ENCODE results near the gene ANXA4. TPM values are rescaled to one million over a fixed set of nuclear protein-coding genes. Genes with fewer than 3 reads are reported as not detected.
A peak's percentile ranks its signal among the peaks of the same experiment; 100 is the strongest.

The ANXA4 gene
- total RNA-seq, 1 experiment from 2014 or later, result 82.9 TPM

DNA sequence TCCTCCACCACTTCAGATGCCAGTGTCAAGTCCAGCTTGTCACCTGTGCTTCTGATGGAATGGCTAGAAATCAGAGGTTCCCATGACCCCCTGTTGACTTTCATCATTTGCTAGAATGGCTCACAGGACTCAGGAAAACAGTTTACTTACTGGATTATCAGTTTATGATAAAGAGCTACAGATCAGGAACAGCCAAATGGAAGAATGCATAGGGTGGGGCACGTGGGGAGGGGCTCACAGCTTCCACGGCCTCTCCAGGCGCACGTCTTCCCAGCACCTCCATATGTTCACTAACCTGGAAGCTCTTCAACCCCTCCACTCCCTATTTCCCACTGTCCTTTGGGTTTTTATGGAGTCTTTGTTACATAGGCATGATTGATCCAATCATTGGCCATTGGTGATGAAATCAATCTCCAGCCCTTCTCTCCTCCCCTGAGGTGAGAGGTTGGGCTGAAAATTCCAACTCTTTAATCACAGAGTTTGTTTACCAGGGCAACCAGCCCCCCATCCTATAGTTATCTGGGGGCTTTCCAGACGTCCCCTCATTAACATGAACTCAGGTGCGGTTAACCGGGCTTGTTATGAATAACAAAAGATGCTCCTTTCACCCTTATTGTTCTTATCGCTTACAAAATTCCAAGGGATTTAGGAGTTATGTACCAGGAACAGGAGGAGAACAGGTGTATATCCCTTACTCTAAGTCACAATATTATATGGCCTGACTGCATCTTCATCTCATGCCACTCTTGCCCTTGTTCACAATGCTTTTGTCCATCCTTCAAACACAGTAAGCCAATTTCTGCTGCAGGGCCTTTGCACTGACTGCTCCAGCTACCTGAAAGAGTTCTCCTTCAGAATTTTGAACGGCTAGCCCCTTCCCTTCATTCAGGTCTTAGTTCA is 35.2 kb downstream of the ANXA4 start:
- H3K4me1 ChIP-seq (replicated peaks; ENCODE audit: insufficient read depth), result peaks cover 55% of the 10 kb centered on the region

DNA sequence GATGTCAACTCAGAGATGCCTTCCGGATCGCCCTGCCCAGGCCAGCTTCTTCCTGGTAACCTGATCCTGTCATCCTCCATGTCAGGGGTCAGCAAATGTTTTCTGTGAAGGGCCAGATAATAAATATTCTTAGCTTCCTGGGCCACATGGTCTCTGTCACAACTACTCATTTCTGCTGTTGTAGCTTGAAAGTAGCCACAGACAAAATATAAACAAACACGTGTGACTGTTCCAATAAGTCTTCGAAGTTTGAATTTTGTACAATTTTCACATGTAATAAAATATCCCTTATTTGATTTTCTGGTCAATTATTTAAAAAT is 35.8 kb downstream of the ANXA4 start:
- Histone ChIP-seq H3K36me3 (ENCODE audit: low read depth) (no peaks in the 10 kb centered on the region), H3K4me3 (no peak overlapping the region), H3K4me2 (no peak overlapping the region), H2AFZ (no peak overlapping the region), H3K9me2 (ENCODE audit: insufficient read depth) (no peaks in the 10 kb centered on the region), H3K4me1 (replicated peaks; ENCODE audit: insufficient read depth) (peaks cover 60% of the 10 kb centered on the region), H3K9me3 (ENCODE audit: insufficient read depth, low read depth) (no peaks in the 10 kb centered on the region; the same call in 1 of the 2 replicates), H3K79me2 (ENCODE audit: low read depth) (no peaks in the 10 kb centered on the region; the same call in 1 of the 2 replicates), H3K27ac (no peak overlapping the region), H3F3A (ENCODE audit: insufficient read depth, low read depth) (peaks cover 48% of the 10 kb centered on the region), H4K20me1 (ENCODE audit: insufficient read depth) (no peaks in the 10 kb centered on the region), H3K27me3 (ENCODE audit: insufficient read depth, low read depth) (no peaks in the 10 kb centered on the region)
- CTCF ChIA-PET, result no interaction called here
- DNase-seq, result no peak
- POLR2A ChIA-PET (ENCODE audit: unreplicated experiment), result interaction anchor here (0.6 kb wide), 1 partner anchor 993 kb away, joined by 5 read pairs; no protein-coding TSS in a partner anchor
- TF ChIP-seq EZH2 (IDR thresholded peaks at IDR 0.05; ENCODE audit: low read depth), result no peak
- TF ChIP-seq, protein P1, sequence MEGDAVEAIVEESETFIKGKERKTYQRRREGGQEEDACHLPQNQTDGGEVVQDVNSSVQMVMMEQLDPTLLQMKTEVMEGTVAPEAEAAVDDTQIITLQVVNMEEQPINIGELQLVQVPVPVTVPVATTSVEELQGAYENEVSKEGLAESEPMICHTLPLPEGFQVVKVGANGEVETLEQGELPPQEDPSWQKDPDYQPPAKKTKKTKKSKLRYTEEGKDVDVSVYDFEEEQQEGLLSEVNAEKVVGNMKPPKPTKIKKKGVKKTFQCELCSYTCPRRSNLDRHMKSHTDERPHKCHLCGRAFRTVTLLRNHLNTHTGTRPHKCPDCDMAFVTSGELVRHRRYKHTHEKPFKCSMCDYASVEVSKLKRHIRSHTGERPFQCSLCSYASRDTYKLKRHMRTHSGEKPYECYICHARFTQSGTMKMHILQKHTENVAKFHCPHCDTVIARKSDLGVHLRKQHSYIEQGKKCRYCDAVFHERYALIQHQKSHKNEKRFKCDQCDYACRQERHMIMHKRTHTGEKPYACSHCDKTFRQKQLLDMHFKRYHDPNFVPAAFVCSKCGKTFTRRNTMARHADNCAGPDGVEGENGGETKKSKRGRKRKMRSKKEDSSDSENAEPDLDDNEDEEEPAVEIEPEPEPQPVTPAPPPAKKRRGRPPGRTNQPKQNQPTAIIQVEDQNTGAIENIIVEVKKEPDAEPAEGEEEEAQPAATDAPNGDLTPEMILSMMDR (conservative IDR thresholded peaks at IDR 0.05), result no peak
- intact Hi-C loops (cut with micrococcal nuclease; ENCODE audit: unreplicated experiment), result no loop called here
- no TSS peak for BruUV-seq (replicated peaks)

More for the DNA sequence above, 35.2 kb downstream of the ANXA4 start:
- H3K9me3 ChIP-seq (ENCODE audit: insufficient read depth, low read depth), result no peaks in the 10 kb centered on the region; the same call in 1 of the 2 replicates
- POLR2A ChIA-PET (ENCODE audit: unreplicated experiment), result interaction anchor here (0.6 kb wide), 1 partner anchor 994 kb away, joined by 5 read pairs; no protein-coding TSS in a partner anchor
- intact Hi-C loops (cut with micrococcal nuclease; ENCODE audit: unreplicated experiment), result no loop called here
- H3F3A ChIP-seq (ENCODE audit: insufficient read depth, low read depth), result peaks cover 42% of the 10 kb centered on the region
- CTCF ChIA-PET, result interaction anchor here (0.6 kb wide), 1 partner anchor 63 kb away, joined by 15 read pairs; no protein-coding TSS in a partner anchor
- H4K20me1 ChIP-seq (ENCODE audit: insufficient read depth), result no peaks in the 10 kb centered on the region
- no peaks in the 10 kb centered on the region for H3K36me3 ChIP-seq (ENCODE audit: low read depth)
- TF ChIP-seq, protein P1 (conservative IDR thresholded peaks at IDR 0.05), result no peak
- TF ChIP-seq EZH2 (IDR thresholded peaks at IDR 0.05; ENCODE audit: low read depth), result no peak
- no peak for DNase-seq
- H2AFZ ChIP-seq, result no peak overlapping the region
- no peak overlapping the region for H3K27ac ChIP-seq
- no peaks in the 10 kb centered on the region; the same call in 1 of the 2 replicates for H3K79me2 ChIP-seq (ENCODE audit: low read depth)
- H3K27me3 ChIP-seq (ENCODE audit: insufficient read depth, low read depth), result no peaks in the 10 kb centered on the region
- no peaks in the 10 kb centered on the region for H3K9me2 ChIP-seq (ENCODE audit: insufficient read depth)
- no peak overlapping the region for H3K4me2 ChIP-seq
- no TSS peak for BruUV-seq (replicated peaks)
- H3K4me3 ChIP-seq, result no peak overlapping the region

DNA sequence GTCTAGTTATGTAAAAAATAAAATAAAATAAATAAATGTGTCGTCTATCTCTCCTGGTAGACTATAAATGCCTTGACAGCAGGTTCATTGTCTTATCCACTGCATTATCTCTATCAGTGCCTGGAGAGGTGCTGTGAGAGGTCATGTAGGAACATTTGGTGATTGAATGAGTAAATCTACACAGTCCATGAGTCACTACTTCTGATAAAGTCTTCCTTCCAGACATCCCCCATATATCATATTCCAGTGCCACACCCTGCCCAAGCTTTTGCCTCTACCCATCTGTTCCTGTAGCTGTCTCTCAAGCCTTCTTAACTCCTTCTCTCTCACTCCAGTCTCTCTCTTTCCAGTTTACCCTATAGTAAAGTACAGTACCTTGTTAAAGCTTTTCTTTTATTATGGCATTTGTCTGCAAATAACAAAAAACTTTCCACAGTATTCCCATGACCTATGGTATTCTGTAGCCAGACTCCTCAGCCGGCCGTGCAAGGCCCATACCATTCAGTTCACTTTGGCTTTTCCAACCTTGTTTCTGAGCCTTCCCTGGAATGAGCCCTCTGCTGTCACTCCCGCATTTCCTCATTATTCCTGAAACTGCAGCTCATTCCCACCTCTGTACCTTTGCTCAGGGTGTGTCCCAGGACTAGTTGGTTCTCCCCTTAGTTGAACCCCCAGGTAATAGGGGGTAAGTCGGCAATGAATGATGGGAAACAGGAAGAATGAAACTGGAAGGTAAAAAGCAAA is 37.5 kb downstream of the ANXA4 start:
- H3K4me3 ChIP-seq, result no peak overlapping the region
- no TSS peak for BruUV-seq (replicated peaks)
- no peaks in the 10 kb centered on the region for H3K27me3 ChIP-seq (ENCODE audit: insufficient read depth, low read depth)
- intact Hi-C loops (cut with micrococcal nuclease; ENCODE audit: unreplicated experiment), result no loop called here
- peak overlapping the region; percentile 36 for H3K4me2 ChIP-seq
- CTCF ChIA-PET, result interaction anchor here (0.7 to 1.0 kb wide), 3 partner anchors 37 to 1091 kb away, joined by 3 to 26 read pairs (median 4); no protein-coding TSS in a partner anchor
- H3K4me1 ChIP-seq (replicated peaks; ENCODE audit: insufficient read depth), result peaks cover 56% of the 10 kb centered on the region
- H3K79me2 ChIP-seq (ENCODE audit: low read depth), result no peaks in the 10 kb centered on the region; the same call in 1 of the 2 replicates
- POLR2A ChIA-PET (ENCODE audit: unreplicated experiment), result interaction anchor here (0.5 to 0.6 kb wide), 3 partner anchors 303 to 855 kb away, joined by 3 to 10 read pairs (median 8); no protein-coding TSS in a partner anchor
- no peaks in the 10 kb centered on the region; the same call in 1 of the 2 replicates for H3K9me3 ChIP-seq (ENCODE audit: insufficient read depth, low read depth)
- peaks cover 50% of the 10 kb centered on the region for H3F3A ChIP-seq (ENCODE audit: insufficient read depth, low read depth)
- H3K27ac ChIP-seq, result 0 out of 2 replicates have a peak overlapping the region, but pooled peaks have one; percentile 4
- TF ChIP-seq, protein P1 (conservative IDR thresholded peaks at IDR 0.05), result no peak
- TF ChIP-seq EZH2 (IDR thresholded peaks at IDR 0.05; ENCODE audit: low read depth), result no peak
- no peaks in the 10 kb centered on the region for H4K20me1 ChIP-seq (ENCODE audit: insufficient read depth)
- no peaks in the 10 kb centered on the region for H3K9me2 ChIP-seq (ENCODE audit: insufficient read depth)
- peak; percentile 27 to 77 for DNase-seq
- H2AFZ ChIP-seq, result no peak overlapping the region
- no peaks in the 10 kb centered on the region for H3K36me3 ChIP-seq (ENCODE audit: low read depth)
